ENCODE results near the gene GRIK4.

GRIK4 gene

GRCh38 chr11:120778685-120779490 is 267.3 kb downstream of the GRIK4 start:
- no peak for TF ChIP-seq REST (IDR thresholded peaks at IDR 0.05; ENCODE audit: insufficient read depth in 1 of 2, low read depth in 2 of 2, low read length in 2 of 2)

- TF ChIP-seq REST (IDR thresholded peaks at IDR 0.05; ENCODE audit: insufficient read depth in 1 of 2, low read depth in 2 of 2, low read length in 2 of 2) = no peak
- no peak for TF ChIP-seq FOXP2 (optimal IDR thresholded peaks at IDR 0.05; ENCODE audit: borderline replicate concordance, extremely low read depth, extremely low read length, insufficient read depth)
- no peak for TF ChIP-seq POLR2AphosphoS5 (IDR thresholded peaks at IDR 0.05; ENCODE audit: low read depth, low read length)
- no peak for TF ChIP-seq SIN3A (IDR thresholded peaks at IDR 0.05; ENCODE audit: borderline replicate concordance, insufficient read depth, low read length)
- no peak for TF ChIP-seq TAF1 (IDR thresholded peaks at IDR 0.05; ENCODE audit: borderline replicate concordance, insufficient read depth, low read length)
Measured at GRCh38 chr11:120780239-120780638, 268.7 kb downstream of the GRIK4 start.

DNA sequence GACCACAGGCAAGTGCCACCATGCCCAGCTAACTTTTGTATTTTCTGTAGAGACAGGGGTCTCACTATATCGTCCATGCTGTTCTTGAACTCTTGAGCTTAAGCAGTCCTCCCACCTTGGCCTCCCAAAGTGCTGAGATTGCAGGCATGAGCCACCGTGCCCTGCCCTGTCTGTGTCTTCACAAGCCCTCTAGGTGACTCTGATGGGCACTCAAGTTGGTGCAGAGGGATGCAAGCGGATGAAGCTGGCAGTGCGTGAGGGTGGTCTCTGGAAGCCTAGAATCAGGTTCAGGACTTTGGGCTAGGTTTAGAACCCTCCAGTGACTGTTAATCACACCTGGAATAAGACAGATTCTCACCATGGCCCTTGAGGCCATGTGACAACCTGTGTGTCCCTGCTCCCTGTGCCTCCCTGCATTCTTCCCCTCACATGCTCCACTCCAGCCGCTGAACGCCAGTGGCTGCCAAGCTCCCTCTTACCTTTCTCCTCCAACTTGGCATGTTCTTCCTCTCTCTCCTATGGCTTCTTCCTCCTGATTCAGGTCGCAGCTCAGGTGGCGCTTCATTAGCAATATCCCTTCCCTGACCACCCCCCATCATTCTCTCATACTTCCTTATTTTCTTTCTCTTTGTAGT is 270.1 kb downstream of the GRIK4 start:
- no peak for TF ChIP-seq REST (IDR thresholded peaks at IDR 0.05; ENCODE audit: insufficient read depth in 1 of 2, low read depth in 2 of 2, low read length in 2 of 2)
- TF ChIP-seq TAF1 (IDR thresholded peaks at IDR 0.05; ENCODE audit: borderline replicate concordance, insufficient read depth, low read length) = no peak

- no peak for TF ChIP-seq FOXP2 (optimal IDR thresholded peaks at IDR 0.05; ENCODE audit: borderline replicate concordance, extremely low read depth, extremely low read length, insufficient read depth)
- no peak for TF ChIP-seq POLR2AphosphoS5 (IDR thresholded peaks at IDR 0.05; ENCODE audit: low read depth, low read length)
- TF ChIP-seq TAF1 (IDR thresholded peaks at IDR 0.05; ENCODE audit: borderline replicate concordance, insufficient read depth, low read length) = no peak
- no peak for TF ChIP-seq SIN3A (IDR thresholded peaks at IDR 0.05; ENCODE audit: borderline replicate concordance, insufficient read depth, low read length)
Measured at GRCh38 chr11:120784566-120785251, 273.2 kb downstream of the GRIK4 start.

DNA sequence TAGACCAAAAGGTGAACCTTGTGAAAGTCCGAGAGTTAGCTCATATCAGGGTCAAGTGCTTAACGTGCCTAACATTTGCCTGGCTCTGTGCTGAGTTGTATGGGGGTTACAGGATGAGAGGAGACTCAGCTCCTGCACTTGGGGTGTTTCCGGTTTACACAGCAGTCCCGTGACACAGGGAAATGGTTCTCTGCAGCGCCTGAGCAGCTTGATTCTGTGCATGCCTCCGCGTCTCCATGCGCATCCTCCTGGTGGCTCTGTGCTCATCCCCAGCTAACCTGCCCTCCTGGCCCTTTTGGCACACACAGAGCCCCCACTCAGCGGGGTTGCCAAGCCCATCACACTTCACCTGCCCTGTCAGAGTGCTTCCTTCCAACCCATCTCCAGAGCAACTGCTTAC is 274.0 kb downstream of the GRIK4 start:
- TF ChIP-seq SIN3A (IDR thresholded peaks at IDR 0.05; ENCODE audit: borderline replicate concordance, insufficient read depth, low read length) (no peak), TAF1 (IDR thresholded peaks at IDR 0.05; ENCODE audit: borderline replicate concordance, insufficient read depth, low read length) (no peak), FOXP2 (optimal IDR thresholded peaks at IDR 0.05; ENCODE audit: borderline replicate concordance, extremely low read depth, extremely low read length, insufficient read depth) (no peak), POLR2AphosphoS5 (IDR thresholded peaks at IDR 0.05; ENCODE audit: low read depth, low read length) (no peak), REST (IDR thresholded peaks at IDR 0.05; ENCODE audit: insufficient read depth in 1 of 2, low read depth in 2 of 2, low read length in 2 of 2) (no peak)

Data from PFSK-1 (cell line).